ENCODE data around the gene PALS2. TPM values are rescaled to one million over a fixed set of nuclear protein-coding genes. Genes with fewer than 3 reads are reported as not detected.

PALS2 gene
- total RNA-seq, 6 experiments from 2014 or later: 7.4 to 19.5 (median 16.1) TPM

DNA sequence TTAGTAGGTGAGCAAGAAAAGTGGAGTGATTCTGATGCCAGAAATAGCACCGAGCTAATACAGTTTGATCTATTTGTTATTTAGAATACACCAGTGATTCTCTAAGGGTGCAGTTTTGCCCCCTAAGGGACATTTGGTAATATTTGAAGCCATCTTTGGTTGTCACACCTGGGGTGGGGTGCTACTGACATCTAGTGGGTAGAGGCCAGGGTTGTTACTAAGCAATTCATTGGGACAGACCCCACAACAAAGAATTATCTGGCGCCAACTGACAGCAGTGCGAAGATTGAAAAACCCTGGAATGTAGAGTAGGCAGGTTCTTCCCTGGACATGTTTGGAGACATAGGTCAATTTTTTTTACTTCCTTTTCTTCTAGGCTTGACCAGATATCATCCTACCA lies 14.6 kb downstream of the PALS2 start:
- H3K4me1 ChIP-seq: peaks cover 0 to 14% (median 3%) of the 10 kb centered on the region in 4 donors
- WGBS (ENCODE audit: insufficient coverage, low coverage, low lambda C conversion rate, missing lambda C conversion rate): 69% methylated on average over 2 of the region's 3 CpGs
- no peaks in the 10 kb centered on the region for H3K27me3 ChIP-seq
- H3K36me3 ChIP-seq: no peaks in the 10 kb centered on the region
- DNase-seq: no peak
- TF ChIP-seq, protein P1, sequence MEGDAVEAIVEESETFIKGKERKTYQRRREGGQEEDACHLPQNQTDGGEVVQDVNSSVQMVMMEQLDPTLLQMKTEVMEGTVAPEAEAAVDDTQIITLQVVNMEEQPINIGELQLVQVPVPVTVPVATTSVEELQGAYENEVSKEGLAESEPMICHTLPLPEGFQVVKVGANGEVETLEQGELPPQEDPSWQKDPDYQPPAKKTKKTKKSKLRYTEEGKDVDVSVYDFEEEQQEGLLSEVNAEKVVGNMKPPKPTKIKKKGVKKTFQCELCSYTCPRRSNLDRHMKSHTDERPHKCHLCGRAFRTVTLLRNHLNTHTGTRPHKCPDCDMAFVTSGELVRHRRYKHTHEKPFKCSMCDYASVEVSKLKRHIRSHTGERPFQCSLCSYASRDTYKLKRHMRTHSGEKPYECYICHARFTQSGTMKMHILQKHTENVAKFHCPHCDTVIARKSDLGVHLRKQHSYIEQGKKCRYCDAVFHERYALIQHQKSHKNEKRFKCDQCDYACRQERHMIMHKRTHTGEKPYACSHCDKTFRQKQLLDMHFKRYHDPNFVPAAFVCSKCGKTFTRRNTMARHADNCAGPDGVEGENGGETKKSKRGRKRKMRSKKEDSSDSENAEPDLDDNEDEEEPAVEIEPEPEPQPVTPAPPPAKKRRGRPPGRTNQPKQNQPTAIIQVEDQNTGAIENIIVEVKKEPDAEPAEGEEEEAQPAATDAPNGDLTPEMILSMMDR (IDR thresholded peaks at IDR 0.05): peak; percentile 40 to 49 (median 47)
- no peak for TF ChIP-seq POLR2A (IDR thresholded peaks at IDR 0.05)
- no peak overlapping the region for H3K4me3 ChIP-seq
- peak; percentile 53 to 75 (median 72) for ATAC-seq
- intact Hi-C loops (cut with DNase I): no loop called here
- no peak overlapping the region for H3K27ac ChIP-seq
- no peaks in the 10 kb centered on the region for H3K9me3 ChIP-seq

DNA sequence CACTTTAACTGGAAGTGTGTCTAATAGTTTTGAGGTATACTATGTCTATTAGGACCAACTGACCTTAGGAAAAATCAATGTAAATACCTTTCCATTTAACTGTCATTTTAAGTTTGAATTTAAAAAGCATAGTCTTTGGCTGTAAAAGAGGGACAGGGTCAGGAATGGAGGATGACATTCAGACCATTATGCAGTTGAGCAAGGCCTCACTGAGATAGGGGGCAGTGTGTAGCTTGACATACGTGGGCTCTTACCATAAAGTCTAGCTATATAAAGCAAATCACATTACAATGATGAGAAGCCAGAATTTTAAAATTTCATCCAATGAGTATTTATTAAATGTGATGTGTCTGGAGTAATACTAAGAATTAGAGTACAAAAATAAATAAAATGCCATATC lies 17.9 kb downstream of the PALS2 start:
- no peak for DNase-seq
- Histone ChIP-seq H3K9me3 (no peaks in the 10 kb centered on the region), H3K4me1 (peaks cover 0 to 14% (median 3%) of the 10 kb centered on the region in 4 donors), H3K27ac (no peak overlapping the region), H3K36me3 (no peaks in the 10 kb centered on the region), H3K4me3 (no peak overlapping the region), H3K27me3 (no peaks in the 10 kb centered on the region)
- 71% methylated on average over 1 of the region's 1 CpG for WGBS (ENCODE audit: insufficient coverage, low coverage, low lambda C conversion rate, missing lambda C conversion rate)
- TF ChIP-seq, protein P1 (IDR thresholded peaks at IDR 0.05): no peak
- no peak for TF ChIP-seq POLR2A (IDR thresholded peaks at IDR 0.05)
- ATAC-seq: no peak
- intact Hi-C loops (cut with DNase I): no loop called here

DNA sequence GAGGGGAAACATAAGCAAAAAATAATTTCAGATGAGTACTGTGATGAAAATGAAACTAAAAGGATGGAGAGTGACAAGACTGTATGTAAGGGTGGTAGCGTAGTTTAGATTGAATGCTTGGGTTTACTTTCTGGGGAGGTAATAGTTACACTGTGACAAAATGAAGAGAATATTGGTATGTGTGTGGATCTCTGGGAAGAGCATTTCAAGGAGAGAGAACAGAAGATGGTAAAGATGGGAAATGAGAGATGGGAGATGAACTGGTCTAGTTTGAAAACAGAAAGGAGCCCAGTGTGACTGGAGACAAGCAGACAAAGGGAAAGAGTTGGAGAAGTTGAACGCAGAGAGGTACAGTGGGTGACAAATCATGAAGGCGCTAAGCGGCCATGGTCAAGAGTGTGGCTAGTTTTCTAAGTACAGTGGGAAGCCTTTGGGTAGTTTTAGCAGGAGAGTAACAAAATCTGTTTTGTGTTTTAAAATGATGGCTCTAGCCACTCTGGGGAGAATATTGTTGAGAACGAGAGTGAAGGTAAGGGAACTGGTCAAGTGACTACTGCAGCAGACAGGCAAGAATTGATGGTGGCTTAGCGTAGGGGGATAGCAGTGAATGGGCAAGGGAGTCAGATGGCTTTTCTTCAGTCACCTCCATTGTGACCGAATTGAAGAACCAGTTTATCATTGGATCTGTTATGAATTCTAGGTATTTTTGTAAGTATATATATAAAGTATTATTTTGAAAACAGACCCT lies 22.6 kb downstream of the PALS2 start:
- H3K27ac ChIP-seq: no peak overlapping the region
- no peak overlapping the region for H3K4me3 ChIP-seq

DNA sequence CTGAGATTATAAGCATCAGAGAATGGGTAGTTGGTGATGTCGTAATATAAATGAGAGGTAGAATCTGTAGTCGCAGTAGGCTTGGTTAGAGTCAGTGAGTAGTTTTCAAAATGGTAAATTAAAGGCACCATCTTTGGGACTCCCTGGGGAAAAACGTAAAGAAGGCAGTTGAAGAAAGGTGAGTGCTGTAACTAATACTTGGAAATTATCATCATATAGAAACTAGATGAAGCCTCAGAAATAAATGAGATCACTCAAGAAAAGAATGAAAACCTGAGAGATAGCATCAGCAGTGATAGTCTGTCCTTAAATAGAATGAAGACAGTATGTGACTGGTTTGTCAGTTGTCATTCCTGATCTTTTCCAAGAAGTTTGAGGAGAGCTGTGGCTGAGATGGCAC lies 23.8 kb downstream of the PALS2 start:
- no peaks in the 10 kb centered on the region for H3K9me3 ChIP-seq
- H3K27ac ChIP-seq: no peak overlapping the region
- TF ChIP-seq, protein P1 (IDR thresholded peaks at IDR 0.05): no peak
- no peak for TF ChIP-seq POLR2A (IDR thresholded peaks at IDR 0.05)
- DNase-seq (no peak), ATAC-seq (no peak)
- no peak overlapping the region for H3K4me3 ChIP-seq
- intact Hi-C loops (cut with DNase I): no loop called here
- no peaks in the 10 kb centered on the region for H3K36me3 ChIP-seq
- no peaks in the 10 kb centered on the region for H3K27me3 ChIP-seq
- WGBS (ENCODE audit: insufficient coverage, low coverage, low lambda C conversion rate, missing lambda C conversion rate): 60% methylated on average over 3 of the region's 3 CpGs
- H3K4me1 ChIP-seq: no peaks in the 10 kb centered on the region

More for the DNA sequence above, 22.6 kb downstream of the PALS2 start:
- DNase-seq (no peak), ATAC-seq (no peak)
- no peaks in the 10 kb centered on the region for H3K36me3 ChIP-seq
- 77% methylated on average over 7 of the region's 7 CpGs for WGBS (ENCODE audit: insufficient coverage, low coverage, low lambda C conversion rate, missing lambda C conversion rate)
- H3K9me3 ChIP-seq: no peaks in the 10 kb centered on the region
- TF ChIP-seq, protein P1 (IDR thresholded peaks at IDR 0.05): no peak
- TF ChIP-seq POLR2A (IDR thresholded peaks at IDR 0.05): no peak
- no peaks in the 10 kb centered on the region for H3K4me1 ChIP-seq
- H3K27me3 ChIP-seq: no peaks in the 10 kb centered on the region
- intact Hi-C loops (cut with DNase I): no loop called here
